Endothelial cell of umbilical vein (primary cell): ENCODE measurements around the gene KIAA1671. TPM values are rescaled to one million over a fixed set of nuclear protein-coding genes. Genes with fewer than 3 reads are reported as not detected.

Source experiments
- BruUV-seq: library from RNA; stranded (reverse); fragments of 400-500 nt; replicated peaks from 2 replicates; lab custom pipeline; 2021; lab: Mats Ljungman, UMichigan
- CTCF ChIA-PET: fragments of 300-600, 350-600 bp; sonication (Branson Sonifier 250); formaldehyde crosslinking; loops from one replicate; lab custom pipeline; 2021; ENCODE audit warnings: antibody characterized with exemption, inconsistent platforms; lab: Charles Lee
- POLR2A ChIA-PET: fragments of 300-600, 350-600 bp; sonication (Branson Sonifier 250); formaldehyde crosslinking; loops from one replicate; lab custom pipeline; 2021; ENCODE audit warnings: antibody characterized with exemption, inconsistent platforms; lab: Charles Lee
- DNase-seq: peaks from one replicate; pipeline ENCODE4 v3.0.0-alpha.2; 2011; ENCODE audit warnings: low read depth, low spot score
- FAIRE-seq: peaks from 2 replicates; lab custom pipeline; 2011; peaks lifted over from hg19 to GRCh38; lab: Jason Lieb, UNC
- H2AFZ ChIP-seq: 2 replicates; pipeline ENCODE4 v1.6.0; 2012; ENCODE audit warnings: low read depth, low read length, control low read depth, inconsistent platforms
- H3K27ac ChIP-seq: 2 replicates; pipeline ENCODE4 v1.5.1; 2011; ENCODE audit warnings: low read depth, mild to moderate bottlenecking, control low read depth, low read length, moderate library complexity; ENCODE audit not compliant: insufficient read depth
- H3K27me3 ChIP-seq, 2 experiments: 2 replicates each; pipeline versions ENCODE4 v1.6.0 to v1.6.1; 2011; ENCODE audit warnings: low read length in 2 of 2, mixed read lengths in 1 of 2; ENCODE audit not compliant: control insufficient read depth in 2 of 2, insufficient read depth in 2 of 2
- H3K36me3 ChIP-seq, 2 experiments: 2 replicates in 1 of 2; 3 replicates in 1 of 2; pipeline ENCODE4 v1.5.1; 2011; ENCODE audit warnings: low read length in 2 of 2, mild to moderate bottlenecking in 1 of 2, moderate library complexity in 1 of 2; ENCODE audit not compliant: control insufficient read depth in 2 of 2, insufficient read depth in 2 of 2; ENCODE audit errors: extremely low read depth in 1 of 2
- H3K4me1 ChIP-seq: 3 replicates; pipeline ENCODE4 v1.5.1; 2011; ENCODE audit warnings: mild to moderate bottlenecking, low read length; ENCODE audit not compliant: control insufficient read depth, insufficient read depth; ENCODE audit errors: extremely low read depth
- H3K4me2 ChIP-seq: 2 replicates; pipeline ENCODE4 v1.6.1; 2011; ENCODE audit warnings: low read length, control low read depth, mixed read lengths; ENCODE audit not compliant: insufficient read depth
- H3K4me3 ChIP-seq, 3 experiments: fragments of 200-600 bp in 1 of 3; sonication (generic), shearing (Covaris generic) in 1 of 3; replicated peaks in 1 of 3; 2 replicates each; pipeline ENCODE4 v1.5.1; 2011 to 2016; ENCODE audit warnings: control low read depth in 3 of 3, low read length in 3 of 3, mild to moderate bottlenecking in 2 of 3, inconsistent platforms in 1 of 3, low read depth in 1 of 3, moderate library complexity in 1 of 3; ENCODE audit not compliant: insufficient read depth in 1 of 3
- H3K79me2 ChIP-seq: 2 replicates; pipeline ENCODE4 v1.6.0; 2012; ENCODE audit warnings: low read length, inconsistent platforms; ENCODE audit not compliant: control insufficient read depth, insufficient read depth
- H3K9ac ChIP-seq: replicated peaks from 2 replicates; pipeline ENCODE3; 2011; ENCODE audit warnings: low read length, control low read depth; ENCODE audit not compliant: insufficient read depth; ENCODE audit errors: extremely low read depth
- H3K9me1 ChIP-seq: replicated peaks from 3 replicates; pipeline ENCODE4 v1.6.0; 2011; ENCODE audit warnings: mild to moderate bottlenecking, low read length; ENCODE audit not compliant: control insufficient read depth, insufficient read depth; ENCODE audit errors: extremely low read depth
- H3K9me3 ChIP-seq: replicated peaks from 2 replicates; pipeline ENCODE4 v1.5.1; 2012; ENCODE audit warnings: low read length, inconsistent platforms; ENCODE audit not compliant: control insufficient read depth, insufficient read depth
- H4K20me1 ChIP-seq: replicated peaks from 2 replicates; pipeline ENCODE3; 2011; ENCODE audit warnings: mild to moderate bottlenecking, low read length; ENCODE audit not compliant: control insufficient read depth, insufficient read depth; ENCODE audit errors: extremely low read depth
- EZH2 ChIP-seq: IDR thresholded peaks from 2 replicates; pipeline ENCODE4 v1.6.1; 2012; ENCODE audit warnings: borderline replicate concordance, low read depth, mild to moderate bottlenecking, moderate library complexity, low read length, inconsistent platforms; ENCODE audit not compliant: severe bottlenecking
- GATA2 ChIP-seq: IDR thresholded peaks from 2 replicates; pipeline ENCODE4 v1.7.0; 2011; ENCODE audit warnings: low read depth, mild to moderate bottlenecking, moderate library complexity, mixed read lengths, low read length; ENCODE audit not compliant: insufficient read length, insufficient read depth
- POLR2A ChIP-seq: IDR thresholded peaks from 2 replicates; pipeline ENCODE4 v1.6.1; 2012; ENCODE audit warnings: low read depth, mild to moderate bottlenecking, control low read depth, low read length
- POLR2AphosphoS5 ChIP-seq: IDR thresholded peaks from 2 replicates; pipeline ENCODE4 v1.6.1; 2012; ENCODE audit warnings: low read depth, mild to moderate bottlenecking, control low read depth, low read length, moderate library complexity; ENCODE audit not compliant: insufficient read depth
- dilution Hi-C: fragments of 300-500 bp; cut with MboI; formaldehyde crosslinking; loops from one replicate; pipeline ENCODE4 v1.15.0; 2019; ENCODE audit warnings: low sequenced_read_pairs; ENCODE audit not compliant: extremely low pct_ligation_motif_present
- intact Hi-C: fragments of 100-400 bp; cut with micrococcal nuclease; formaldehyde crosslinking; loops from one replicate; pipeline ENCODE4 v1.10.0; 2022
- polyA plus RNA-seq, 4 experiments: library from polyadenylated mRNA; depleted of rRNA in 3 of 4; stranded (reverse) in 3 of 4; unstranded in 1 of 4; fragments of >200 nt; gene quantifications; 2 replicates each; pipeline versions ENCODE4 v1.2.1 to v1.2.3, GENCODE V29; 2011 to 2012; ENCODE audit warnings: missing spikeins in 1 of 4
- total RNA-seq: library from RNA; stranded (reverse); gene quantifications from 2 replicates; pipeline ENCODE4 v1.2.3, GENCODE V29; 2021
- TF ChIP-seq, protein P1 (sequence below): IDR thresholded peaks from 2 replicates; pipeline ENCODE4 v1.6.1; 2011; ENCODE audit not compliant: insufficient read depth, insufficient read length
- TF ChIP-seq, protein P2 (sequence below), 2 donors: IDR thresholded peaks; 1 replicate in 1 of 2; 2 replicates in 1 of 2; pipeline ENCODE4 v1.5.1; 2011; ENCODE audit warnings: low read length in 2 of 2, mild to moderate bottlenecking in 2 of 2, moderate library complexity in 2 of 2, control low read depth in 1 of 2, inconsistent platforms in 1 of 2, low read depth in 1 of 2; ENCODE audit not compliant: insufficient read depth in 1 of 2; ENCODE audit errors: extremely low read depth in 1 of 2

Gene KIAA1671
- total and polyA plus RNA-seq, 2 donors (not counting 3 experiments of a cell fraction or from before 2014, with no cell fraction given) = 23.1 to 85.1 TPM

GRCh38 chr22:25207553-25208157 is 255.1 kb downstream of the KIAA1671 start:
- no peak overlapping the region for H2AFZ ChIP-seq
- no peak for FAIRE-seq
- H3K9ac ChIP-seq = no peak overlapping the region
- dilution Hi-C loops = no loop called here
- BruUV-seq = no TSS peak
- H4K20me1 ChIP-seq = no peaks in the 10 kb centered on the region
- no peaks in the 10 kb centered on the region for H3K27me3 ChIP-seq
- H3K9me1 ChIP-seq = no peaks in the 10 kb centered on the region
- H3K27ac ChIP-seq = no peak overlapping the region
- H3K79me2 ChIP-seq = no peaks in the 10 kb centered on the region
- no peaks in the 10 kb centered on the region for H3K9me3 ChIP-seq
- TF ChIP-seq EZH2 = no peak
- TF ChIP-seq, protein P1, sequence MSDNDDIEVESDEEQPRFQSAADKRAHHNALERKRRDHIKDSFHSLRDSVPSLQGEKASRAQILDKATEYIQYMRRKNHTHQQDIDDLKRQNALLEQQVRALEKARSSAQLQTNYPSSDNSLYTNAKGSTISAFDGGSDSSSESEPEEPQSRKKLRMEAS = no peak
- TF ChIP-seq POLR2AphosphoS5 = no peak
- no peak for TF ChIP-seq POLR2A
- TF ChIP-seq, protein P2, sequence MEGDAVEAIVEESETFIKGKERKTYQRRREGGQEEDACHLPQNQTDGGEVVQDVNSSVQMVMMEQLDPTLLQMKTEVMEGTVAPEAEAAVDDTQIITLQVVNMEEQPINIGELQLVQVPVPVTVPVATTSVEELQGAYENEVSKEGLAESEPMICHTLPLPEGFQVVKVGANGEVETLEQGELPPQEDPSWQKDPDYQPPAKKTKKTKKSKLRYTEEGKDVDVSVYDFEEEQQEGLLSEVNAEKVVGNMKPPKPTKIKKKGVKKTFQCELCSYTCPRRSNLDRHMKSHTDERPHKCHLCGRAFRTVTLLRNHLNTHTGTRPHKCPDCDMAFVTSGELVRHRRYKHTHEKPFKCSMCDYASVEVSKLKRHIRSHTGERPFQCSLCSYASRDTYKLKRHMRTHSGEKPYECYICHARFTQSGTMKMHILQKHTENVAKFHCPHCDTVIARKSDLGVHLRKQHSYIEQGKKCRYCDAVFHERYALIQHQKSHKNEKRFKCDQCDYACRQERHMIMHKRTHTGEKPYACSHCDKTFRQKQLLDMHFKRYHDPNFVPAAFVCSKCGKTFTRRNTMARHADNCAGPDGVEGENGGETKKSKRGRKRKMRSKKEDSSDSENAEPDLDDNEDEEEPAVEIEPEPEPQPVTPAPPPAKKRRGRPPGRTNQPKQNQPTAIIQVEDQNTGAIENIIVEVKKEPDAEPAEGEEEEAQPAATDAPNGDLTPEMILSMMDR (IDR thresholded peaks at IDR 0.05; ENCODE audit: extremely low read depth in 1 of 2, insufficient read depth in 1 of 2, low read depth in 1 of 2, low read length in 2 of 2) = no peak
- TF ChIP-seq GATA2 = no peak
- ChIA-PET CTCF (no interaction called here), POLR2A (no interaction called here)
- no peaks in the 10 kb centered on the region for H3K4me1 ChIP-seq
- H3K36me3 ChIP-seq = no peaks in the 10 kb centered on the region
- no peak overlapping the region for H3K4me2 ChIP-seq
- intact Hi-C loops = no loop called here
- no peak overlapping the region for H3K4me3 ChIP-seq
- DNase-seq = no peak
